DOHH2 (cell line): ENCODE measurements around the gene ELOVL6.
"Not testable (repeated sequence)": the region's sequence is repeated elsewhere in the genome, so short reads cannot be mapped to it uniquely, and the experiment has no call there.

ENCODE experiments used
- H3F3A ChIP-seq: fragments of 200-600 bp; sonication (generic), shearing (Covaris generic); 2 replicates; pipeline ENCODE4 v1.6.0; 2016; ENCODE audit warnings: antibody characterized with exemption, mild to moderate bottlenecking; ENCODE audit not compliant: control insufficient read depth, insufficient read depth
- H3K27ac ChIP-seq: fragments of 200-600 bp; sonication (generic); 2 replicates; pipeline ENCODE4 v1.5.1; 2014; ENCODE audit warnings: low read depth, mild to moderate bottlenecking, low read length, moderate library complexity
- H3K27me3 ChIP-seq: fragments of 200-600 bp; sonication (generic); 2 replicates; pipeline ENCODE4 v1.6.1; 2014; ENCODE audit warnings: mild to moderate bottlenecking, low read length, mixed read lengths; ENCODE audit not compliant: control insufficient read depth
- H3K36me3 ChIP-seq: fragments of 200-600 bp; sonication (generic); 2 replicates; pipeline ENCODE4 v1.6.1; 2014; ENCODE audit warnings: mild to moderate bottlenecking, low read length, moderate library complexity, mixed read lengths; ENCODE audit not compliant: control insufficient read depth
- H3K4me1 ChIP-seq: fragments of 200-600 bp; sonication (generic); 2 replicates; pipeline ENCODE4 v1.6.1; 2014; ENCODE audit warnings: mild to moderate bottlenecking, low read length, mixed read lengths; ENCODE audit not compliant: control insufficient read depth
- H3K4me2 ChIP-seq: fragments of 200-600 bp; sonication (generic); 2 replicates; pipeline ENCODE4 v1.6.0; 2014; ENCODE audit warnings: mild to moderate bottlenecking, low read length, moderate library complexity
- H3K4me3 ChIP-seq: fragments of 200-600 bp; sonication (generic); 2 replicates; pipeline ENCODE4 v1.5.1; 2014; ENCODE audit warnings: mild to moderate bottlenecking, low read length, mixed read lengths
- H3K79me2 ChIP-seq: fragments of 200-600 bp; sonication (generic); 2 replicates; pipeline ENCODE4 v1.6.1; 2014; ENCODE audit warnings: mild to moderate bottlenecking, low read length, mixed read lengths; ENCODE audit not compliant: control insufficient read depth
- H3K9me2 ChIP-seq: fragments of 200-600 bp; sonication (generic); replicated peaks from 2 replicates; pipeline ENCODE4 v1.6.1; 2014; ENCODE audit warnings: mild to moderate bottlenecking, low read length, mixed read lengths; ENCODE audit not compliant: control insufficient read depth
- H3K9me3 ChIP-seq: fragments of 200-600 bp; sonication (generic); 2 replicates; pipeline ENCODE4 v1.6.1; 2014; ENCODE audit warnings: antibody characterized with exemption, low read length, mixed read lengths; ENCODE audit not compliant: control insufficient read depth, insufficient read depth
- H4K20me1 ChIP-seq: fragments of 200-600 bp; sonication (generic); 2 replicates; pipeline ENCODE4 v1.6.0; 2014; ENCODE audit warnings: low read depth, mild to moderate bottlenecking, antibody characterized with exemption, low read length, moderate library complexity; ENCODE audit not compliant: control insufficient read depth, insufficient read depth
- CTCF ChIP-seq: fragments of 200-600 bp; sonication (generic); IDR thresholded peaks from one replicate; pipeline ENCODE4 v1.5.1; 2014; ENCODE audit warnings: antibody characterized with exemption, mild to moderate bottlenecking, low read depth, low read length; ENCODE audit not compliant: poor library complexity, severe bottlenecking
- EZH2phosphoT487 ChIP-seq: fragments of 200-600 bp; sonication (generic); IDR thresholded peaks from 2 replicates; pipeline ENCODE4 v1.6.1; 2017; ENCODE audit warnings: borderline replicate concordance, mild to moderate bottlenecking, antibody characterized with exemption, low read length, moderate library complexity, mixed read lengths

ELOVL6 gene

GRCh38 chr4:110229266-110229665 lies 30.9 kb upstream of the ELOVL6 start:
- Histone ChIP-seq H3K79me2 (no peaks in the 10 kb centered on the region), H3K9me2 (no peaks in the 10 kb centered on the region), H4K20me1 (no peaks in the 10 kb centered on the region), H3K4me2 (no peak overlapping the region), H3K36me3 (no peaks in the 10 kb centered on the region), H3K9me3 (no peaks in the 10 kb centered on the region), H3K4me1 (no peaks in the 10 kb centered on the region), H3F3A (no peaks in the 10 kb centered on the region), H3K27me3 (no peaks in the 10 kb centered on the region), H3K4me3 (no peak overlapping the region), H3K27ac (no peak overlapping the region)
- no peak for TF ChIP-seq CTCF
- TF ChIP-seq EZH2phosphoT487 = no peak

GRCh38 chr4:110224812-110225211 lies 26.4 kb upstream of the ELOVL6 start:
- no peak overlapping the region for H3K4me3 ChIP-seq
- H4K20me1 ChIP-seq = no peaks in the 10 kb centered on the region
- H3K4me2 ChIP-seq = no peak overlapping the region
- H3K4me1 ChIP-seq = no peaks in the 10 kb centered on the region
- no peak overlapping the region for H3K27ac ChIP-seq
- TF ChIP-seq EZH2phosphoT487 (no peak), CTCF (no peak)
- H3K9me2 ChIP-seq = no peaks in the 10 kb centered on the region
- no peaks in the 10 kb centered on the region for H3K9me3 ChIP-seq
- H3K36me3 ChIP-seq = no peaks in the 10 kb centered on the region
- H3F3A ChIP-seq = no peaks in the 10 kb centered on the region
- no peaks in the 10 kb centered on the region for H3K27me3 ChIP-seq
- no peaks in the 10 kb centered on the region for H3K79me2 ChIP-seq

- TF ChIP-seq CTCF = no peak
- TF ChIP-seq EZH2phosphoT487 = no peak
- Histone ChIP-seq H3K4me1 (no peaks in the 10 kb centered on the region), H3K36me3 (no peaks in the 10 kb centered on the region), H3K4me2 (no peak overlapping the region), H3K9me2 (no peaks in the 10 kb centered on the region), H3K27me3 (no peaks in the 10 kb centered on the region), H4K20me1 (no peaks in the 10 kb centered on the region), H3K27ac (no peak overlapping the region), H3K4me3 (no peak overlapping the region), H3K9me3 (no peaks in the 10 kb centered on the region), H3F3A (no peaks in the 10 kb centered on the region), H3K79me2 (no peaks in the 10 kb centered on the region)
Observed at GRCh38 chr4:110224142-110224541, 25.7 kb upstream of the ELOVL6 start.

GRCh38 chr4:110218935-110219334 lies 20.5 kb upstream of the ELOVL6 start:
- not testable (repeated sequence) for H3K27ac ChIP-seq, H3K36me3 ChIP-seq, H3K4me3 ChIP-seq, H3K9me3 ChIP-seq, H3K4me1 ChIP-seq, H4K20me1 ChIP-seq, H3K9me2 ChIP-seq, H3K79me2 ChIP-seq, H3K27me3 ChIP-seq, H3K4me2 ChIP-seq, H3F3A ChIP-seq

GRCh38 chr4:110217181-110217580 lies 18.8 kb upstream of the ELOVL6 start:
- H3K27ac ChIP-seq, H3K9me2 ChIP-seq, H4K20me1 ChIP-seq, H3K27me3 ChIP-seq, H3K36me3 ChIP-seq, H3K4me2 ChIP-seq, H3F3A ChIP-seq, H3K4me3 ChIP-seq, H3K9me3 ChIP-seq, H3K4me1 ChIP-seq, H3K79me2 ChIP-seq: not testable (repeated sequence)
